Measurements from ENCODE around the gene FGF5. TPM values are rescaled to one million over a fixed set of nuclear protein-coding genes. Genes with fewer than 3 reads are reported as not detected.
"Not testable (repeated sequence)": the region's sequence is repeated elsewhere in the genome, so short reads cannot be mapped to it uniquely, and the experiment has no call there.

FGF5 gene
- total RNA-seq, 1 donor from 2014 or later: 0.10 TPM

GRCh38 chr4:80295826-80296225 is 29.4 kb downstream of the FGF5 start:
- no peak for DNase-seq

GRCh38 chr4:80301884-80302283 is 35.4 kb downstream of the FGF5 start:
- no peak for DNase-seq

- DNase-seq: no peak
These were observed 36.3 kb downstream of the FGF5 start for GRCh38 chr4:80302616-80303223.

DNA sequence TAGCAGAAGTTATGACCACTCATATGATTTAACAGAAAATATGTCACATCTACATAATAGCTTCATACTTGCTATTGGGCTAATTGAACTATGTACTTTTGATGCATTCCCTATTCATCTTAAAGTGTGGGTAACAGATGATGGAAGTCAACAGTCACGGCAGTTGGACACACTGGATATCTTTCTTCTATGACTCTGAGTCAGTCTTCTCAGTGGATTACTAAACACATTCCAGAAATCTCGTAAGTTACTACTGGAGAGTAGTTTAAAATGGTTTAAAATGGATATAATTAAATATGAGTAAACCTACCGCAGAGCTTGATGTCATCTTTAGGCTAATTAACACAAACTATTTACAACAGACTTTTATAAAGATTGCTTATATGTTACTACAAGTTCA is 39.0 kb downstream of the FGF5 start:
- DNase-seq: no peak

DNA sequence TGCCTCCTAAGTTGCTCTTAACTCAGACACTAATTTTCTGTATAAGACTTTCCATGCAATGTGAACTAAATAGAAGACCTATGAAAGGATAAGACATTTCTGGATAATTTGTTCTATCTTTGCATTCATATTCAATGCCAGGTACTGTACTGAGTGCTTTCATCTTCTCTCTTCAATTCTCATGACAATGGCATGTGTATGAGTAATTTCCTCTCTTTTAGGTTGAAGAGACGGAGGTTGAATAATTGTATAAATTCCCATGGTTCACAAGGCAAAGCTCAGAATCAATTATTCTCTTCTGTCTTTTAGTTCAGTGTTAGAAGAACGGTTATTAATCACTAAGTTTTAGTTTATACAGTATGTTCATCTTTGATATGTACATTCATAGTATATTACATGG is 39.8 kb downstream of the FGF5 start:
- no peak for DNase-seq

- DNase-seq: peak; percentile 0
These were observed 40.8 kb downstream of the FGF5 start for GRCh38 chr4:80307183-80307735.

DNA sequence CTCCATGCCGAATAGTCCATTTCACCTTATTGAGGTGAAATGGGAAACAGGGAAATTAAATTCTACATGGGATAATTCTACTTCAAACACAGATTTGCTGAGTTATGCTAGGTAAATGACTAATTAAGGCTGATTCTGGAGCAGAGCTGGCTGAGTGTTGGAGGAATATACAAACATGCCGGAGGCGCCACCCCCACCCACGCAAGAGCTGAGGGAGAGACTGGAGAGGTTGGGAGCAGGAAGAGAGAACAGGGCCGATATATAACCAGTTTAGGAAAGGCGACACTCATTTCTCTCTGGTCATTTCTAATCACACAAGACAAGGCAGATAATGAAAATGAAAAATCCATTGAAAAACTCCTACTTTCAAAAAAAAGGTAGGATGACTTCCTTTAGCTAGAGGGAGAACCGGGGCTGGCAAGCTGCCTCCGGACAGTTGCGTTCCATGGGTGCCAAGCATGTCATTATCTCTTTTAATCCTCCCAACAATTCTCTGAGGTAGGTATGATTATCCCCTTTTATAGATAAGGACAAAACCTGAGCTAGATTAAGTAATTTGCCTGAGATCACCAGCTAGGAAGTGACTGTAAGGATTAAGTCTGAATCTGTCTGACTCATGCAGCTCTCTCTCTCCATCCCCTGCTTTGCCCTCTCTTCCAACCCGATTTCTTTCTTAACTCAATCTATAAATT is 41.5 kb downstream of the FGF5 start:
- DNase-seq: no peak

DNA sequence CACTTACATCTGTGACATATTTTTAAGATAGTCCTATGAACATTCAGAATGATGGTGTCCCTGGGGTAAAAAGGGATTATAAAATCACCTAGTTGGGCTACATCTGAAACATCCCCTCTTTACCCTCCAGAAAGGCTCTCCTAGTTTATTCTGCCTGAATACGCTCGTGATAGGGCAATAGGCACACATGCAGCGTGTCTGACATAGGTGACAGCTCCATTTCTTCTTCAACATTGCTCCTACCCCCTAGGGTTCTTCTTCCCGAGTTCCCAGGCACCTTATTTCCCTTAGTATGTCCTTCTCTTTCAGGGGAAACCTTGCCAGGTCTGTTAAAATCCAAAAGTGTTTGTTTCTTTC is 42.0 kb downstream of the FGF5 start:
- no peak for DNase-seq

GRCh38 chr4:80309294-80310004 is 43.0 kb downstream of the FGF5 start:
- DNase-seq: no peak

DNA sequence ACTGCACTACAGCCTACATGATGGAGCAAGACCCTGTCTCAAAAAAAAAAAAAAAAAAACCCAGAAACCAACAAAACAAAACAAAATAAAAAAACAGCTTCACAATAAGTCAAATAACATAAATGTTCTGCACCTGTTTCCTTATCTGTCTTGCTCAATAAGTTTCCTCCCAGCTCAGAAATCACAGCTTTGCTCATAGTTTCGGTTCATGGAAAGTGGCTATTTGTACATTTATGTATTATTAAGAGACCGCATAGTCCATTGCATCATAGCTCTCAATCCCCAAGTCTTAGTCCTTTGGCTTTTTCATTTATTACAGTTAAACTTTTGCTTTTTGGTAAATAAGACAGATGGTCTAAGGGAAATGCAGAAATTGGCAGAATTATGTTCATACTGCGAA is 44.7 kb downstream of the FGF5 start:
- no peak for DNase-seq

- DNase-seq: no peak
These were observed 45.7 kb downstream of the FGF5 start for GRCh38 chr4:80312124-80312523.

GRCh38 chr4:80313627-80314026 is 47.2 kb downstream of the FGF5 start:
- no peak for DNase-seq

DNA sequence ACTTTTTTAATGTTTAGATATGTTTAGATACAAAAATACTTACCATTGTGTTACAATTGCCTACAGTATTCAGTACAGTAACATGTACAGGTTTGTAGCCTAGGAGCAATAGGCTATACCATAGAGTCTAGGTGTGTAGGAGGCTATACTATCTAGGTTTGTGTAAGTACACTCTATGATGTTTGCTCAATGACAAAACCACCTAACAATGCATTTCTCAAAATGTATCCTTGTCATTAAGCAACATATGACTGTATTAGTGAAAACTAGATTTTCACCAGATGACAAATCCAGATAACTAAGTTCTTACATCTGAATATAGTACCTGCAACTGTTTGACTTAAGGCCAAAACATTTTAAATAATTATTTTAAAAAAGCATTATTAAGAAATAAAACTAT is 49.4 kb downstream of the FGF5 start:
- not testable (repeated sequence) for DNase-seq

DNA sequence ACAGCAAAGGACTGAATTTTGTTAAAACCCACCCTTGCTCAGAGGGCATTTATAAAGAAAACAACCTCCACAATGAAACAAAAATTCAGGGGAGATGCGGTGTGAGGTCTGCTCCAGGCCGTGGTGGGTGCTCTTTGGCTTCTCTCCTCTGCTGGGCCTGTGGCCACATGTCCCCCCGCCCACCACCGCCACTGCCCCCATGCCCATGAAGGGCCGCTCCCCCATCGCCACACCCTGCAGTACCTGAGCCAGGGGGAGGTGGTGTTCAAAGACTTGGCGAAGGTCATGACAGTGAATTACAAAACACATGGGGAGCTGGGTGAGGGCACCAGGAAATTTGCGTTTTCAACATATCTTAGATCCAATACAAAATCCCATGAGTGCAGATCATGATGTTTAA is 54.9 kb downstream of the FGF5 start:
- no peak for DNase-seq

- DNase-seq: no peak
These were observed 55.3 kb downstream of the FGF5 start for GRCh38 chr4:80321776-80322175.

- no peak for DNase-seq
These were observed 56.3 kb downstream of the FGF5 start for GRCh38 chr4:80322716-80323115.

DNA sequence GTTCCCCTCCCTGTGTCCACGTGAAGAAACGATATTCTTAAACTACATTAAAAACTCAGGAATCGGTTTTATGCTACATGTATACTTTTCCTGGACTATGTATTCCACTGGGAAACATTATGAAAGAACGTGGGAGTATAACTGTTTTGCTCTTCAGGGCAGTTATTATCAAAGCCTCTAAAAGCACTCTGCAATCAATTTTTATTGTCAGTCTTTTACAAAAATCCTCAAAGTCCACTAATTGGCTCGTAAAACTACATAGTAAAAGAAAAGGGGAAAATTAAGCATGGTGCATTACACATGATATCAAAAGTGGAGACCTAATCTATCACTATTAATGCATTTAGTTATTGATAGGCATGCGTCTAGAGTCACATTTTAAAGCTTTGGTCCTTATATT is 57.7 kb downstream of the FGF5 start:
- DNase-seq: no peak

DNA sequence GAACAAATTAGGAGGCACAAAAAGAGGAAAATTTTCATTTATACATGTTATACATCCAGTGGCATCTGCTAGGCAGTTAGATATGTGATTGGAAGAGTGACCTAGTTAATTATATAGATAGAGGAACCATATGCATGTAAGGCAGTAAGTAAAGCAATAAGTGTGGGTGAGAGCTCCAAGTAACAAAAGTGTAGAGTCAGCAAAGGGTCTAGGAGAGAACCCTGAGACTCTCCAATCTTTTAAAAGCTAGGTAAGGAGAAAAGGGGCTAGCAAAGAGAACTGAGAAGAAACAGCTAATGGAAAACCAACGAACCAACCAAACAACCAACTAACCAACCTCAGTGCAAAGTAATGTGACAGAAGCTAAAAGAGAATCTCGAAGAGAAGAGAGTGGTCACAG is 65.2 kb downstream of the FGF5 start:
- no peak for DNase-seq

DNA sequence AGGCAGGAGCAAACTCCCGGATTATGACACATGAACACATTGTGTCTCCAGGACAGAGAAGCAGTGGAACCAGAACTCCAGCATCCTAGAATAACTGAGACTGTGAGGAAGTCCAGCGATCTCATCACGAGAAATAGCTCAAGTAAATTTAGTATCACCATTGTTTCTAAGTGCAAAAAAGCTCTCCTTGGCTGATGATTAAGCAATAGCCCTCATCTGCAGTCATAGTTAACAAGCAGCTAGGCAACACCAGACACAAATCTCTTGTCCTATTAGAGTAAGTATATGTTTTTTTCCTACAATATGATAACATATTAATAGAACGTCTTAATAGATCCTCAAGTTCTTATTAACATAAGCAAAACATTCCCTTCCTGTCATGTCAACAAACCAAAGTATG is 66.7 kb downstream of the FGF5 start:
- no peak for DNase-seq

GRCh38 chr4:80334568-80334967 is 68.1 kb downstream of the FGF5 start:
- DNase-seq: no peak

DNA sequence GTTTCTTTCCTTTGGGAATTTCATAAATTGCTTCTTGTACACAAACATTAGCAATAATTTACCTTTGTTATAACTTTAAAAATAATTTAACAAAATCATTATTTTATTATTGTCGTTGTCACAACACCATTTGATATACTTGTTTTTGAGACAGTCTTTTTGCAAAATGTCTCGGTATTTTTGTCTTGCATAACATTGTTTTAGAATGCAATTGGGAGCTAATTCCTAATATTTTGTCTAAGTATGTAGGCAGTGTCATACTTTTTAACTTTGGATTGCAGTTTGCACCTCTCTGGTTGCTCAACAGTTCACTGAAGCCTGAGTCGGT is 68.7 kb downstream of the FGF5 start:
- no peak for DNase-seq

- DNase-seq: peak; percentile 44
These were observed 69.3 kb downstream of the FGF5 start, which contains the start of gene CFAP299 for GRCh38 chr4:80335554-80336358. CFAP299 (plus strand) TSS chr4:80335730.

- no peak for DNase-seq
These were observed 70.1 kb downstream of the FGF5 start for GRCh38 chr4:80336582-80336981.
